IMR-90 (cell line): ENCODE data around the gene ATP4B. TPM values are rescaled to one million over a fixed set of nuclear protein-coding genes. Genes with fewer than 3 reads are reported as not detected.

Experiments
- ATAC-seq: fragments of 200-7000 bp; cut with Tn5 transposase; 2 replicates; pipeline ENCODE4 v1.9.1; 2020; ENCODE audit warnings: low read depth, mild to moderate bottlenecking, moderate library complexity
- BruUV-seq: library from RNA; stranded (reverse); fragments of 400-500 nt; replicated peaks from 2 replicates; lab custom pipeline; 2021; lab: Mats Ljungman, UMichigan
- CTCF ChIA-PET: fragments of 300-600 bp; formaldehyde crosslinking; extraction: SDS; loops from one replicate; lab custom pipeline; 2021; ENCODE audit warnings: antibody characterized with exemption; lab: Yijun Ruan, JAX
- POLR2A ChIA-PET: fragments of 300-600 bp; sonication (Branson Sonifier 250); formaldehyde crosslinking; loops from one replicate; lab custom pipeline; 2022; ENCODE audit warnings: antibody characterized with exemption; ENCODE audit not compliant: unreplicated experiment; lab: Charles Lee
- DNase-seq: peaks from one replicate; pipeline ENCODE4 v3.0.0; 2013
- H2AFZ ChIP-seq: replicated peaks from 2 replicates; pipeline ENCODE3; 2013; ENCODE audit warnings: low read length, mild to moderate bottlenecking; ENCODE audit not compliant: poor library complexity
- H2AK5ac ChIP-seq: 2 replicates; pipeline ENCODE4 v1.6.1; 2013; ENCODE audit warnings: low read depth, low read length, inconsistent platforms
- H2AK9ac ChIP-seq: replicated peaks from 2 replicates; pipeline ENCODE3; 2013; ENCODE audit warnings: mild to moderate bottlenecking, low read depth, low read length, moderate library complexity; ENCODE audit not compliant: poor library complexity
- H2BK120ac ChIP-seq: 2 replicates; pipeline ENCODE4 v1.6.1; 2013; ENCODE audit warnings: low read depth, low read length, inconsistent platforms
- H2BK15ac ChIP-seq: 3 replicates; pipeline ENCODE4 v1.6.1; 2013; ENCODE audit warnings: low read depth, low read length, inconsistent platforms
- H2BK20ac ChIP-seq: 2 replicates; pipeline ENCODE4 v1.6.1; 2013; ENCODE audit warnings: low read depth, mild to moderate bottlenecking, inconsistent platforms, low read length, moderate library complexity
- H2BK5ac ChIP-seq: 2 replicates; pipeline ENCODE4 v1.6.1; 2013; ENCODE audit warnings: mild to moderate bottlenecking, low read depth, low read length, inconsistent platforms; ENCODE audit not compliant: poor library complexity, severe bottlenecking
- H3K14ac ChIP-seq: replicated peaks from 2 replicates; pipeline ENCODE4 v1.6.1; 2013; ENCODE audit warnings: low read depth, low read length, inconsistent platforms
- H3K18ac ChIP-seq: 2 replicates; pipeline ENCODE4 v1.6.1; 2013; ENCODE audit warnings: low read depth, low read length, control low read depth
- H3K23ac ChIP-seq: 2 replicates; pipeline ENCODE4 v1.6.1; 2013; ENCODE audit warnings: low read depth, low read length, inconsistent platforms
- H3K27ac ChIP-seq: 2 replicates; pipeline ENCODE4 v1.5.1; 2013; ENCODE audit warnings: mild to moderate bottlenecking, control low read depth, low read length; ENCODE audit not compliant: insufficient read depth
- H3K27me3 ChIP-seq: 2 replicates; pipeline ENCODE4 v1.6.1; 2013; ENCODE audit warnings: low read length; ENCODE audit not compliant: control insufficient read depth, insufficient read depth
- H3K36me3 ChIP-seq: 2 replicates; pipeline ENCODE4 v1.6.1; 2013; ENCODE audit warnings: low read length, mixed read lengths; ENCODE audit not compliant: control insufficient read depth, insufficient read depth
- H3K4ac ChIP-seq: 2 replicates; pipeline ENCODE4 v1.6.1; 2013; ENCODE audit warnings: low read depth, low read length, inconsistent platforms
- H3K4me1 ChIP-seq: 2 replicates; pipeline ENCODE4 v1.6.1; 2013; ENCODE audit warnings: low read length, mixed read lengths; ENCODE audit not compliant: control insufficient read depth, insufficient read depth
- H3K4me2 ChIP-seq: 2 replicates; pipeline ENCODE4 v1.6.1; 2013; ENCODE audit warnings: low read depth, mild to moderate bottlenecking, control low read depth, low read length, moderate library complexity
- H3K4me3 ChIP-seq: 2 replicates; pipeline ENCODE4 v1.5.1; 2013; ENCODE audit warnings: low read depth, mild to moderate bottlenecking, control low read depth, low read length, moderate library complexity; ENCODE audit not compliant: insufficient read depth
- H3K56ac ChIP-seq: 2 replicates; pipeline ENCODE4 v1.6.1; 2013; ENCODE audit warnings: low read length, inconsistent platforms; ENCODE audit not compliant: insufficient read depth; ENCODE audit errors: extremely low read depth
- H3K79me1 ChIP-seq, 2 experiments: 2 replicates each; pipeline ENCODE4 v1.6.1; 2013; ENCODE audit warnings: low read length in 2 of 2, inconsistent platforms in 1 of 2, low read depth in 1 of 2
- H3K9ac ChIP-seq: 2 replicates; pipeline ENCODE4 v1.6.1; 2013; ENCODE audit warnings: low read depth, low read length, control low read depth
- H3K9me1 ChIP-seq: 2 replicates; pipeline ENCODE4 v1.6.1; 2013; ENCODE audit warnings: low read length, inconsistent platforms; ENCODE audit not compliant: insufficient read depth
- H3K9me3 ChIP-seq: 2 replicates; pipeline ENCODE4 v1.6.1; 2013; ENCODE audit warnings: low read length; ENCODE audit not compliant: control insufficient read depth, insufficient read depth
- H4K20me1 ChIP-seq: 2 replicates; pipeline ENCODE4 v1.6.1; 2013; ENCODE audit warnings: low read length, inconsistent platforms; ENCODE audit not compliant: insufficient read depth
- H4K5ac ChIP-seq: 2 replicates; pipeline ENCODE4 v1.6.1; 2013; ENCODE audit warnings: mild to moderate bottlenecking, low read depth, low read length, control low read depth
- H4K8ac ChIP-seq, 2 experiments: 2 replicates each; pipeline ENCODE4 v1.6.1; 2013; ENCODE audit warnings: low read depth in 2 of 2, low read length in 2 of 2, control low read depth in 1 of 2, inconsistent platforms in 1 of 2
- H4K91ac ChIP-seq: 2 replicates; pipeline ENCODE4 v1.6.1; 2013; ENCODE audit warnings: low read depth, low read length, inconsistent platforms; ENCODE audit not compliant: insufficient read depth
- BHLHE40 ChIP-seq: fragments of 150-350 bp; IDR thresholded peaks from 2 replicates; pipeline ENCODE4 v1.6.1; 2016; ENCODE audit warnings: mild to moderate bottlenecking, low read depth, low read length
- CEBPB ChIP-seq: IDR thresholded peaks from 2 replicates; pipeline ENCODE4 v1.6.1; 2012; ENCODE audit warnings: low read depth, low read length, improper control_type of control experiment
- CHD1 ChIP-seq: IDR thresholded peaks from 2 replicates; pipeline ENCODE4 v1.6.1; 2012; ENCODE audit warnings: low read depth, low read length, improper control_type of control experiment
- ELK1 ChIP-seq: fragments of 150-350 bp; IDR thresholded peaks from 2 replicates; pipeline ENCODE4 v1.6.1; 2016; ENCODE audit warnings: low read depth, mild to moderate bottlenecking, low read length, moderate library complexity, borderline replicate concordance
- FOS ChIP-seq: fragments of 150-350 bp; IDR thresholded peaks from 2 replicates; pipeline ENCODE4 v1.6.1; 2016; ENCODE audit warnings: low read depth, low read length
- MAFK ChIP-seq: IDR thresholded peaks from 2 replicates; pipeline ENCODE4 v1.6.1; 2012; ENCODE audit warnings: low read depth, low read length, improper control_type of control experiment
- MAZ ChIP-seq: IDR thresholded peaks from 2 replicates; pipeline ENCODE4 v1.6.1; 2012; ENCODE audit warnings: low read depth, mild to moderate bottlenecking, low read length, improper control_type of control experiment, moderate library complexity, borderline replicate concordance
- MXI1 ChIP-seq: IDR thresholded peaks from 2 replicates; pipeline ENCODE4 v1.6.1; 2012; ENCODE audit warnings: low read depth, mild to moderate bottlenecking, low read length, moderate library complexity, borderline replicate concordance
- NFE2L2 ChIP-seq: fragments of 150-350 bp; IDR thresholded peaks from 2 replicates; pipeline ENCODE4 v1.6.1; 2016; ENCODE audit warnings: low read depth, mild to moderate bottlenecking, low read length
- POLR2A ChIP-seq: IDR thresholded peaks from 2 replicates; pipeline ENCODE4 v1.6.1; 2012; ENCODE audit warnings: mild to moderate bottlenecking, low read depth, low read length
- RAD21 ChIP-seq: IDR thresholded peaks from 2 replicates; pipeline ENCODE4 v1.6.1; 2012; ENCODE audit warnings: low read length, improper control_type of control experiment
- RCOR1 ChIP-seq: IDR thresholded peaks from 2 replicates; pipeline ENCODE4 v1.6.1; 2012; ENCODE audit warnings: mild to moderate bottlenecking, low read length, improper control_type of control experiment; ENCODE audit not compliant: insufficient replicate concordance
- RFX5 ChIP-seq: IDR thresholded peaks from 2 replicates; pipeline ENCODE4 v1.8.0; 2012; ENCODE audit warnings: low read depth, mild to moderate bottlenecking, low read length, moderate library complexity
- SMC3 ChIP-seq: fragments of 150-350 bp; IDR thresholded peaks from 2 replicates; pipeline ENCODE4 v1.6.1; 2016; ENCODE audit warnings: low read depth, mild to moderate bottlenecking, antibody characterized with exemption, low read length, moderate library complexity
- USF2 ChIP-seq: fragments of 150-350 bp; IDR thresholded peaks from 2 replicates; pipeline ENCODE4 v1.6.1; 2017; ENCODE audit warnings: mild to moderate bottlenecking, antibody characterized with exemption, low read length, low read depth
- WGBS, 2 experiments: methylation state at CpG; one replicate each; pipeline versions ENCODE4 v1.1.5 to v1.1.7; 2013; ENCODE audit warnings: missing lambda C conversion rate in 2 of 2; ENCODE audit not compliant: insufficient read length in 1 of 2; ENCODE audit errors: extremely low coverage in 2 of 2; 5-methylcytosine and 5-hydroxymethylcytosine counted together
- dilution Hi-C: fragments of 300-500 bp; cut with HindIII; formaldehyde crosslinking; loops from one replicate; pipeline ENCODE4 v1.14.3; 2018; ENCODE audit warnings: low sequenced_read_pairs; ENCODE audit not compliant: unreplicated experiment
- in situ Hi-C: fragments of 300-500 bp; cut with MboI; formaldehyde crosslinking; loops from 3 replicates; pipeline ENCODE4 v1.14.3; 2019; ENCODE audit warnings: low sequenced_read_pairs, inconsistent platforms, mixed read lengths
- intact Hi-C: fragments of 100-400 bp; cut with micrococcal nuclease; formaldehyde crosslinking; loops from 2 replicates; pipeline ENCODE4 v1.10.0; 2022
- polyA plus RNA-seq, 3 experiments: library from polyadenylated mRNA; depleted of rRNA; stranded (reverse); fragments of >200 nt; gene quantifications; 2 replicates each; pipeline ENCODE4 v1.2.3, GENCODE V29; 2012; ENCODE audit warnings: low replicate concordance in 1 of 3
- total RNA-seq: library from RNA; depleted of rRNA; stranded (reverse); fragments of >200 nt; gene quantifications from 2 replicates; pipeline ENCODE4 v1.2.3, GENCODE V29; 2012
- TF ChIP-seq, protein P1 (sequence below): conservative IDR thresholded peaks from 2 replicates; pipeline ENCODE4 v1.5.1; 2012; ENCODE audit warnings: mild to moderate bottlenecking, low read depth, low read length, improper control_type of control experiment

ATP4B gene
- total and polyA plus RNA-seq, 2 of the 4 experiments (the other 2 are of a cell fraction): not detected

DNA sequence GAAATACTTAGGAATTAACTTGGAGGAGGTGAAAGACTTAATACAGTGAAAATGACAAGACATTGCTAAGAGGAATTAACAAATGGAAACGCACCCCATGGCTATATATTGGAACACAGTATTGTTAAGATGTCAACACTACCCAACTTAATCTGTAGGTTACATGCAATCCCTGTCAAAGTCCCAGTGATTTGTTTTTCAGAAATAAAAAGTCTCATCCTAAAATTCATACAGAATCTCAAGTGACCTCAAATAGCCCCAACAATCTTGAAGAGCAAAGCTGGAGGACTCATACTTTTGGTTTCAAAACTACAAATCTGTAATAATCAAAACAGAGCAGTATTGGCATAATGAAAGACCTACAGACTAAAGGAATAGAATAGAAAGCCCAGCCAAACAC lies 13.2 kb downstream of the ATP4B start:
- ATAC-seq (no peak), DNase-seq (no peak)
- TF ChIP-seq POLR2A: no peak
- TF ChIP-seq FOS: no peak
- TF ChIP-seq ELK1: no peak
- TF ChIP-seq, protein P1, sequence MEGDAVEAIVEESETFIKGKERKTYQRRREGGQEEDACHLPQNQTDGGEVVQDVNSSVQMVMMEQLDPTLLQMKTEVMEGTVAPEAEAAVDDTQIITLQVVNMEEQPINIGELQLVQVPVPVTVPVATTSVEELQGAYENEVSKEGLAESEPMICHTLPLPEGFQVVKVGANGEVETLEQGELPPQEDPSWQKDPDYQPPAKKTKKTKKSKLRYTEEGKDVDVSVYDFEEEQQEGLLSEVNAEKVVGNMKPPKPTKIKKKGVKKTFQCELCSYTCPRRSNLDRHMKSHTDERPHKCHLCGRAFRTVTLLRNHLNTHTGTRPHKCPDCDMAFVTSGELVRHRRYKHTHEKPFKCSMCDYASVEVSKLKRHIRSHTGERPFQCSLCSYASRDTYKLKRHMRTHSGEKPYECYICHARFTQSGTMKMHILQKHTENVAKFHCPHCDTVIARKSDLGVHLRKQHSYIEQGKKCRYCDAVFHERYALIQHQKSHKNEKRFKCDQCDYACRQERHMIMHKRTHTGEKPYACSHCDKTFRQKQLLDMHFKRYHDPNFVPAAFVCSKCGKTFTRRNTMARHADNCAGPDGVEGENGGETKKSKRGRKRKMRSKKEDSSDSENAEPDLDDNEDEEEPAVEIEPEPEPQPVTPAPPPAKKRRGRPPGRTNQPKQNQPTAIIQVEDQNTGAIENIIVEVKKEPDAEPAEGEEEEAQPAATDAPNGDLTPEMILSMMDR: no peak
- no peak for TF ChIP-seq MAFK
- no peak for TF ChIP-seq NFE2L2
- no peak for TF ChIP-seq BHLHE40
- no peak for TF ChIP-seq RAD21
- no peak for TF ChIP-seq MXI1
- TF ChIP-seq MAZ: no peak
- no peak for TF ChIP-seq RFX5
- TF ChIP-seq RCOR1: no peak
- TF ChIP-seq USF2: no peak
- TF ChIP-seq CHD1: no peak
- no peak for TF ChIP-seq CEBPB
- TF ChIP-seq SMC3: no peak
- Histone ChIP-seq H3K56ac (no peak overlapping the region), H3K4me1 (no peaks in the 10 kb centered on the region; the same call in 1 of the 2 replicates), H3K9me1 (0 out of 2 replicates have a peak, but pooled peaks cover 4% of the 10 kb centered on the region), H4K20me1 (no peaks in the 10 kb centered on the region), H3K4ac (no peak overlapping the region), H3K9me3 (no peaks in the 10 kb centered on the region), H2BK15ac (no peak overlapping the region), H3K4me2 (no peak overlapping the region), H4K91ac (no peak overlapping the region), H2AK9ac (no peak overlapping the region), H3K4me3 (no peak overlapping the region), H3K23ac (no peak overlapping the region), H3K9ac (no peak overlapping the region), H2AFZ (no peak overlapping the region), H3K79me1 (peaks cover 0 to 2% of the 10 kb centered on the region in 2 experiments; a peak in 1 of 4 replicates), H3K27ac (no peak overlapping the region), H4K8ac (no peak overlapping the region), H3K14ac (no peak overlapping the region), H2BK5ac (no peak overlapping the region), H3K36me3 (peaks cover 10% of the 10 kb centered on the region), H3K18ac (no peak overlapping the region), H2BK120ac (no peak overlapping the region), H2AK5ac (no peak overlapping the region), H3K27me3 (no peaks in the 10 kb centered on the region), H2BK20ac (no peak overlapping the region), H4K5ac (no peak overlapping the region)
- WGBS, 2 experiments: no CpG with 5 or more reads among the region's 1 CpG
- intact Hi-C loops: no loop called here
- POLR2A ChIA-PET: no interaction called here
- no TSS peak for BruUV-seq
- in situ Hi-C loops: no loop called here
- CTCF ChIA-PET: no interaction called here
- dilution Hi-C loops: no loop called here
